Loucy (cell line): ENCODE results near the gene RAB41.

Experiments
- CTCF ChIP-seq: fragments of 200-600 bp; sonication (generic); conservative IDR thresholded peaks from 2 replicates; pipeline ENCODE4 v1.5.1; 2014; ENCODE audit warnings: mild to moderate bottlenecking, antibody characterized with exemption, low read length
- EZH2phosphoT487 ChIP-seq: fragments of 200-600 bp; IDR thresholded peaks from 2 replicates; pipeline ENCODE4 v1.6.1; 2018; ENCODE audit warnings: antibody characterized with exemption, mild to moderate bottlenecking, moderate library complexity, borderline replicate concordance

DNA sequence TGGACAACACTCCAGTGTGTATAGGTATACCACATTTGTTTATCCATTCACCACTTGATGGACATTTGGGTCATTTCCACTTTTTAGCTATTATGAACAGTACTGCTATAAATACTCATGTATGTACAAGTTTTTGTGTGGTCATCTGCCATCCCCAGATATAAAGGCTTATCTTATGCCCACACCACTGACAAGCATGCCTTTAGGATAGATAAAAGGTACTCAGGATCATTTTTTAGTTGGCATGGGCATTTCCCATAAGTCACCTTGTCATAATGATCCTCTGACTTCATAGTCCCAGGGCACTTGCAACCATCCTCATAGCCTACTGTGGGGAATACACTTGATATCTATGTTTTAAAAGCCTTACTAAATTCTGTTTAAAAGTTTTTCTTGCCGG lies 41.2 kb upstream of the RAB41 start:
- TF ChIP-seq CTCF = no peak
- no peak for TF ChIP-seq EZH2phosphoT487
